Mesendoderm (in vitro differentiated cells): Measurements from ENCODE around the gene MACROD2.
A peak's percentile ranks its signal among the peaks of the same experiment; 100 is the strongest.

Source experiments
- DNase-seq: peaks from one replicate; pipeline ENCODE4 v3.0.0; 2013
- H2AK5ac ChIP-seq: 2 replicates; pipeline ENCODE4 v1.6.1; 2013; ENCODE audit warnings: low read length, inconsistent platforms
- H2BK120ac ChIP-seq: 2 replicates; pipeline ENCODE4 v1.6.1; 2013; ENCODE audit warnings: low read depth, mild to moderate bottlenecking, low read length, moderate library complexity, mixed read lengths
- H2BK15ac ChIP-seq: replicated peaks from 2 replicates; pipeline ENCODE4 v1.6.1; 2013; ENCODE audit warnings: low read depth, mild to moderate bottlenecking, moderate library complexity
- H2BK5ac ChIP-seq: 2 replicates; pipeline ENCODE4 v1.6.1; 2013; ENCODE audit warnings: low read length, inconsistent platforms
- H3K18ac ChIP-seq: 2 replicates; pipeline ENCODE4 v1.6.1; 2013; ENCODE audit warnings: mild to moderate bottlenecking, low read length, mixed read lengths
- H3K23ac ChIP-seq: one replicate; pipeline ENCODE4 v1.6.1; 2013; ENCODE audit warnings: low read length
- H3K27ac ChIP-seq: 2 replicates; pipeline ENCODE4 v1.5.1; 2013; ENCODE audit warnings: low read depth, mild to moderate bottlenecking, inconsistent platforms, low read length, moderate library complexity
- H3K27me3 ChIP-seq: 2 replicates; pipeline ENCODE4 v1.6.1; 2013; ENCODE audit warnings: low read length, control low read depth, mild to moderate bottlenecking, inconsistent platforms; ENCODE audit not compliant: insufficient read depth, poor library complexity
- H3K36me3 ChIP-seq: 2 replicates; pipeline ENCODE4 v1.6.1; 2013; ENCODE audit warnings: low read length, inconsistent platforms; ENCODE audit not compliant: control insufficient read depth, insufficient read depth
- H3K4ac ChIP-seq: one replicate; pipeline ENCODE4 v1.6.1; 2013; ENCODE audit warnings: low read depth, mild to moderate bottlenecking, low read length, moderate library complexity
- H3K4me1 ChIP-seq: 2 replicates; pipeline ENCODE4 v1.6.1; 2013; ENCODE audit warnings: low read depth, low read length, inconsistent platforms; ENCODE audit not compliant: control insufficient read depth
- H3K4me2 ChIP-seq: 2 replicates; pipeline ENCODE4 v1.6.1; 2013; ENCODE audit warnings: low read length
- H3K4me3 ChIP-seq: 2 replicates; pipeline ENCODE4 v1.5.1; 2013; ENCODE audit warnings: mild to moderate bottlenecking, low read length
- H3K56ac ChIP-seq: one replicate; pipeline ENCODE4 v1.6.1; 2013; ENCODE audit warnings: low read length
- H3K79me1 ChIP-seq: 2 replicates; pipeline ENCODE4 v1.6.1; 2013; ENCODE audit warnings: low read length, inconsistent platforms
- H3K79me2 ChIP-seq: 2 replicates; pipeline ENCODE4 v1.6.1; 2013; ENCODE audit warnings: mild to moderate bottlenecking, low read length; ENCODE audit not compliant: control insufficient read depth, insufficient read depth
- H3K9ac ChIP-seq: 2 replicates; pipeline ENCODE4 v1.6.1; 2013; ENCODE audit warnings: low read length, inconsistent platforms
- H4K5ac ChIP-seq: one replicate; pipeline ENCODE4 v1.6.1; 2013; ENCODE audit warnings: low read length
- H4K8ac ChIP-seq: one replicate; pipeline ENCODE4 v1.6.1; 2013; ENCODE audit warnings: low read depth, mild to moderate bottlenecking, control low read depth, low read length, moderate library complexity
- WGBS: extraction: QIAGEN DNeasy Blood & Tissue Kit; methylation state at CpG from one replicate; pipeline ENCODE4 v1.1.7; 2013; ENCODE audit warnings: low lambda C conversion rate, missing lambda C conversion rate; ENCODE audit not compliant: insufficient coverage; ENCODE audit errors: extremely low coverage; 5-methylcytosine and 5-hydroxymethylcytosine counted together

The MACROD2 gene

DNA sequence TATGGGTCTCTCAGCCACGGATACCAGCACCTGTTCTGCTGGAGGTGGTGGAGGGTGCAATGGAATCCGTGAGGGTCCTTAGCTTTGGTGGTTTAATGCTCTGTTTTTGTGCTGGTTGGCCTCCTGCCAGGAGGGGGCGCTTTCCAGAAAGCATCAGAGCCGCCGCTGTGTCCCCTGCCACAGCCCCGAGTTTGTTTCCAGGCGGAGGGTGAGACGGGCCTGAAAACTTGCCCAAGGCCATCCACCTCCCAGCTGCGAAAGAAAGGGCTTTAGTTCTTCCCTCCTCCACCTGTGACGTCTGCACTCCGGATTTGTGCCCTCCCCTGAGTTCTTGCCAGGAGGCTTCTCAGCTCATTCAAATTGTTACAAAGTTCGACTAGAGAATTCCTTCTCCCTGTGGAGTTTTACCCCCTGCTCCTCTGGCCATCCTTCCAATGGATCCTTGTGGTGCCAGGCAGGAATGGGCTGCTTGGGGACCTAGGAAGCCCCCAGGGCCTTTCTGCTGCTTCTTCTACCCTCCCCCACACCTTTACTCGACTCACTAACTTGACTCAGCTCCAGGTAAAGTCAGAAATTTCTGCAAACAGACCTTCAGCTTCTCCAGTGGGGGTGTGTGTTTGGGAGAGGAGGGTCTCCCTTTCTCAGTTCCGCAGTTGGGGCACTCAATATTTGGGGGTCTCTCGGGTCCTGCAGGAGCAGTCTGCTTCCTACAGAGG is 1704.3 kb downstream of the MACROD2 start:
- Histone ChIP-seq H3K4ac (no peak overlapping the region), H2BK5ac (no peak overlapping the region), H2BK15ac (no peak overlapping the region), H4K5ac (no peak overlapping the region), H3K9ac (no peak overlapping the region), H3K79me1 (no peaks in the 10 kb centered on the region), H3K18ac (no peak overlapping the region), H3K4me2 (no peak overlapping the region), H3K36me3 (no peaks in the 10 kb centered on the region), H3K4me3 (no peak overlapping the region), H3K23ac (no peak overlapping the region), H4K8ac (no peak overlapping the region), H3K56ac (no peak overlapping the region), H3K4me1 (no peaks in the 10 kb centered on the region), H2AK5ac (no peak overlapping the region), H3K79me2 (no peaks in the 10 kb centered on the region), H3K27ac (no peak overlapping the region), H3K27me3 (no peaks in the 10 kb centered on the region), H2BK120ac (no peak overlapping the region)
- no CpG with 5 or more reads among the region's 15 CpGs for WGBS
- peak; percentile 50 for DNase-seq

DNA sequence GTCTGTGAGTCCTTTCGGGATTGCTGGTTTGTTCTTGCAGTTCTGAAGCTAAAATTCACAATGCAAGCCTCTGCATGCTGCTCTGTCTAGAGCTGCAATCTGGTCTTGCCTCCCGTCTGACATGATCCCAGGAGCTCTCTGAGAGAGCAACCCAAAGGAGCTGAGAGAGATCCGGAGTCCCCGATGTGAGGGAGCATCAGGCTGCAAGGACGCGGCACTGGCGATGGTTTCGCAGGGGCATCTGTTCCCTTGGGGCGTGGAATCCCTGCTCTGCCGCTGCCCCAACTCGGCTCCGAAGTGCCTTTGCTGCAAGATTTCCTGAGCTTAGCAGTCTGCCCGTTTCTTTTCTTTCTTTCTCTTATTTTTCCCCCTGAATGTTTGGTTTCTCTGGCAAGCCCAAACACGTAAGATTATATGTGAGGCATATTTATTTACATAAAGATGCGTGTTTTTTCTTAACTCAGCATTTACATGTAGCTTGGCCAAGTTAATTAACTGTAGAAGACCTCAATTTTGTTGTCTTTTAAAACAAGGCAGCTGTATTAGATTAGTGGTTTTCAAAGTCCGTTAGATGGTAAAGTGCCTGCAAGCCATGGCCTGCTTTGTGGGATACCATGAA is 1704.9 kb downstream of the MACROD2 start:
- H4K5ac ChIP-seq = no peak overlapping the region
- no peak overlapping the region for H2BK15ac ChIP-seq
- H2BK5ac ChIP-seq = no peak overlapping the region
- H3K79me2 ChIP-seq = no peaks in the 10 kb centered on the region
- H3K79me1 ChIP-seq = no peaks in the 10 kb centered on the region
- no peak overlapping the region for H3K56ac ChIP-seq
- no peak overlapping the region for H3K4me2 ChIP-seq
- no peak overlapping the region for H3K4ac ChIP-seq
- H4K8ac ChIP-seq = no peak overlapping the region
- no peak overlapping the region for H3K4me3 ChIP-seq
- no peak overlapping the region for H3K9ac ChIP-seq
- H2AK5ac ChIP-seq = no peak overlapping the region
- no peak overlapping the region for H3K23ac ChIP-seq
- WGBS = no CpG with 5 or more reads among the region's 16 CpGs
- no peak overlapping the region for H2BK120ac ChIP-seq
- H3K27me3 ChIP-seq = no peaks in the 10 kb centered on the region
- no peaks in the 10 kb centered on the region for H3K36me3 ChIP-seq
- DNase-seq = peak; percentile 5
- no peak overlapping the region for H3K27ac ChIP-seq
- no peak overlapping the region for H3K18ac ChIP-seq
- no peaks in the 10 kb centered on the region for H3K4me1 ChIP-seq

DNA sequence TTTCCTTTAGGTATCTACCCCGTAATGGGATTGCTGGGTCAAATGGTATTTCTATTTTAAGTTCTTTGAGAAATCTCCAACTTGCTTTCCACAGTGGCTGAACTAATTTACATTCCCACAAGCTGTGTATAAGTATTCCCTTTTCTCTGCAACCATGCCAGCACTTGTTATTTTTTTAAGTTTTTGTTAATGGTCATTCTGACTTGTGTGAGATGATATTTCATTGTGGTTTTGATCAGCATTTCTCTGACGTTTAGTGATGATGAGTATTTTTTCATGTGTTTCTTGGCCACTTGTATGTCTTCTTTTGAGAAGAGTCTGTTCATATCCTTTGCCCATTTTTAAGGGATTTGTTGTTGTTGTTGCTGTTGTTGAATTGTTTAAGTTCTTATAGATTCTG is 1706.8 kb downstream of the MACROD2 start:
- Histone ChIP-seq H3K4me2 (no peak overlapping the region), H4K5ac (no peak overlapping the region), H2AK5ac (no peak overlapping the region), H3K56ac (no peak overlapping the region), H3K79me1 (no peaks in the 10 kb centered on the region), H3K27me3 (no peaks in the 10 kb centered on the region), H3K36me3 (no peaks in the 10 kb centered on the region), H3K27ac (no peak overlapping the region), H3K79me2 (no peaks in the 10 kb centered on the region), H4K8ac (no peak overlapping the region), H2BK120ac (no peak overlapping the region), H2BK15ac (no peak overlapping the region), H3K18ac (no peak overlapping the region), H3K4me3 (no peak overlapping the region), H3K4ac (no peak overlapping the region), H2BK5ac (no peak overlapping the region), H3K4me1 (no peaks in the 10 kb centered on the region), H3K23ac (no peak overlapping the region), H3K9ac (no peak overlapping the region)
- no CpG with 5 or more reads among the region's 2 CpGs for WGBS
- DNase-seq = no peak

DNA sequence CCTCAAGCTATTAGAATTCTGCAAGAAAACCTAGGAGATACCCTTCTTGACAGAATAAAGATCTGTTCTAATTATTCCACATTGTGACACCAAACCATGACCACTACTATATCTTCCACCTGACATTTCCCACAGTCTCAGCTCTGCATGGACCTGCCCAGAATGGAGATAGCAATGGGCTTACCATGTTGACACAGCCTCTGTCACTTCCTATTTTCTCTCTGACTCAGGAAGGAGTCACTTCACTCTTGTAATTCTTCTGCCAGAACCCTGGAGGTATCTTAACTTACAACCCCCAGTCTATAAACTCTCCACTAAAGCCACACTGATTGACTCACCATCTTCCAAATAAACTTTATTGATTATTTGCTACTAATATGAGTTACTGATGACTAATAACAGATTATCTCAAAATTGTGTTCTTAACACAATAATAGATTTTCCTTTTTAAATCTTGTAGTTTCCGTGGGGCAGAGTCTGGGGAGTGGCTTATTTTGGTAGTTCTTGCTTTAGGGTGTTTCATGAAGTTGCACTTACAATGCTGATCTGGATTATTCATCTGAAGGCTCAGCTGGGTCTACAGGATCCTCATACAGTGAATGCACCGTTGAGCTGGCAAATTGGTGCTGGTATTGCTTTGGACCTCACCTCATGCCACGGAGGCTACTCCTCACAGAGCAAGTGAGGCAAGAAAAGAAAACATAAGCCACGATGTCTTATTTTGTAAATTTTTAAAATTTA is 1708.0 kb downstream of the MACROD2 start:
- Histone ChIP-seq H3K4me1 (no peaks in the 10 kb centered on the region), H2BK5ac (no peak overlapping the region), H2BK120ac (no peak overlapping the region), H3K18ac (no peak overlapping the region), H3K4ac (no peak overlapping the region), H3K36me3 (no peaks in the 10 kb centered on the region), H3K9ac (no peak overlapping the region), H3K27ac (no peak overlapping the region), H3K23ac (no peak overlapping the region), H2AK5ac (no peak overlapping the region), H2BK15ac (no peak overlapping the region), H3K56ac (no peak overlapping the region), H3K4me3 (no peak overlapping the region), H4K8ac (no peak overlapping the region), H3K4me2 (no peak overlapping the region), H3K79me2 (no peaks in the 10 kb centered on the region), H3K27me3 (no peaks in the 10 kb centered on the region), H3K79me1 (no peaks in the 10 kb centered on the region), H4K5ac (no peak overlapping the region)
- no CpG with 5 or more reads among the region's 4 CpGs for WGBS
- DNase-seq = no peak

DNA sequence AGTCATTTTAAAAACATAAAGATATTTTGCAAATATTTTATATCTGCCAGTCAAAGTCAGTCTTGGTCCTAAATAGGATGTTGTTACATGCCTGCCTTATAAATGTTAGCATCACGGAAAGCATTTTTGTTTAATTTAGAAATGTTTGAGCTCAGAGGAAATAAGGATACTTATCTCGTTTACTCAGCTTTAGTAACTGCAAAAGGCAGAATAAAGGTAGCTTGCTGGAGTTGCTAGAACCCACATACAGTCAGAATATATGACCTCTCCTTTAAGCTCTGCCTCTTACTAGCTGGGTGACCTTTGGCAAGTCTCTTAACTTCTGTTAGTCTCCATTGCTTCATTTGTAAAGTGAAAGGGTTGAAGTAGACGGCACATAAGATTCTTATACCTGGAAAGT is 1710.7 kb downstream of the MACROD2 start:
- Histone ChIP-seq H3K27ac (no peak overlapping the region), H3K9ac (no peak overlapping the region), H3K56ac (no peak overlapping the region), H3K4ac (no peak overlapping the region), H2BK5ac (no peak overlapping the region), H3K4me3 (no peak overlapping the region), H2BK15ac (no peak overlapping the region), H4K8ac (no peak overlapping the region), H3K79me1 (no peaks in the 10 kb centered on the region), H3K79me2 (no peaks in the 10 kb centered on the region), H3K27me3 (no peaks in the 10 kb centered on the region), H3K36me3 (no peaks in the 10 kb centered on the region), H3K4me2 (no peak overlapping the region), H3K23ac (no peak overlapping the region), H2BK120ac (no peak overlapping the region), H3K18ac (no peak overlapping the region), H3K4me1 (no peaks in the 10 kb centered on the region), H2AK5ac (no peak overlapping the region), H4K5ac (no peak overlapping the region)
- WGBS = no CpG with 5 or more reads among the region's 3 CpGs
- DNase-seq = no peak
